ENCODE results near the gene NEK4.
"Not testable (repeated sequence)": the region's sequence is repeated elsewhere in the genome, so short reads cannot be mapped to it uniquely, and the experiment has no call there.

Gene NEK4

GRCh38 chr3:52730681-52731080 lies 40.1 kb downstream of the NEK4 start:
- DNase-seq, result no peak

DNA sequence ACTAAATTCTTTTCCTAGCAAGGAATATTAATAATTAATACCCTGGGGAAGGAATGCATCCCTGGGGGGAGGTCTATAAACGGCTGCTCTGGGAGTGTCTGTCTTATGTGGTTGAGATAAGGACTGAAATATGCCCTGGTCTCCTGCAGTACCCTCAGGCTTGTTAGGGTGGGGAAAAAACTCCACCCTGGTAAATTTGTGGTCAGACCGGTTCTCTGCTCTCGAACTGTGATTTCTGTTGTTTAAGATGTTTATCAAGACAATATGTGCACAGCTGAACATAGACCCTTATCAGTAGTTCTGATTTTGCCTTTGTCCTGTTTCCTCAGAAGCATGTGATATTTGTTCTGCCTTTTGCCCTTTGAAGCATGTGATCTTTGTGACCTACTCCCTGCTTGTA lies 42.0 kb downstream of the NEK4 start:
- not testable (repeated sequence) for DNase-seq

GRCh38 chr3:52724511-52724910 lies 46.2 kb downstream of the NEK4 start:
- DNase-seq, result no peak

GRCh38 chr3:52723935-52724334 lies 46.8 kb downstream of the NEK4 start:
- no peak for DNase-seq

- DNase-seq, result no peak
These were observed 48.2 kb downstream of the NEK4 start for GRCh38 chr3:52722491-52722890.

DNA sequence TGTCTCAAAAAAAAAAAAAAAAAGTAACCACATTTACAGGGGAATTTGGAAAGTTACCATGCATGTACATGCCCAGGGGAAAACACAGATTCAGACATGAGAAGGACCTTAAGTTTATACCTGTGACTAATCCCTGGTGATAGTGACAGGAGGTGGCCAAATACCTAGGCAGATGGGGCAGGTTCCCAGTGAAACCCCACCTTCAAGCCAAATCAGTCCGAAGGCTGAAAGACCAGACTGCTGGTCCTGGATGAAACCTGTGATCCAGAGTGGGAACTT lies 49.1 kb downstream of the NEK4 start:
- no peak for DNase-seq

GRCh38 chr3:52721002-52721729 lies 49.6 kb downstream of the NEK4 start:
- no peak for DNase-seq

DNA sequence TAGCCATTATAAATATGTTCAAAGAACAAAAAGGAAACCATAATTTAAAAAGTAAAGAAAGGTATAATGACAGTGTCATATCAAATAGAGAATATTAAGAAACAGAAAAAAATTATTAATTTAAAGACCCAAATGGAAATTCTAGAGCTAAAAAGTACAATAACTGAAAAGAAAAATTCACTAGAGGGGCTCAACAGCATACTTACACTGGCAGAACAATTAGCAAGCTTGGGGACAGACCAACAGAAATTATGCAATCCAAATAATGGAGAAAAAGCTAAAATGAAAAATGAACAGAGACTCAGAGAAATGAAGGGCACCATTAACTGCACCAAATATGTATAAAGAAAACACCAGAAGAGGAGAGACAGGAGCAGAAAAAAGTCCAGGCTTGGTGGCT lies 51.1 kb downstream of the NEK4 start:
- DNase-seq, result no peak

DNA sequence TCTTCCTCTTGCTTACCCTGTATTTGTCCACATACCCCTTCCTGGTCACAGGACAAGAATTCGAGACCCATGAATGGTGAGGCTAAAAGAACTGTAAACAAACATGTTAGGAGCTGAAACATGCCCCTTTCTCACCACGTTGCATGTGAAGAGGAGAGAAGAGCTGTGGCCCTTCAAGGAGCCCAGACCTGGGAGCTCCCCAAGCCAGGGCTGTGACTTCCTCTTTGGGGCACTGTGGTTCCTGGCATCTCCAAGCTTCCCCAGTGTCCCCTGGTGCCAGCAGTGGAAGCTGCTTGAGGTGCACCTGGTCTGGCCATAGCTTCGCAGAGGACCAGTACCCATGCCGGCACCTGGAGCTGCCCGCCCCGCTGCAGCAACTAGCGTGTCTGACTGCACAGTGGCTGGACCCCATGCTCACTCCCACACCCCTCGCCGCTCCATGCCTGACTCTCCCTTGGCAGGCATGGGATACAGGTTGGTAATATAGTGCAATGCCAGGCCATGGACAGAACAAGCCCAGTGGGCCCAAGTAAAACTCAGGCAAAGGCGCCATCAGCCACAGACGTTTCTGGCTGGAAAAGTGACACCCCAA lies 54.9 kb downstream of the NEK4 start:
- DNase-seq, result no peak

DNA sequence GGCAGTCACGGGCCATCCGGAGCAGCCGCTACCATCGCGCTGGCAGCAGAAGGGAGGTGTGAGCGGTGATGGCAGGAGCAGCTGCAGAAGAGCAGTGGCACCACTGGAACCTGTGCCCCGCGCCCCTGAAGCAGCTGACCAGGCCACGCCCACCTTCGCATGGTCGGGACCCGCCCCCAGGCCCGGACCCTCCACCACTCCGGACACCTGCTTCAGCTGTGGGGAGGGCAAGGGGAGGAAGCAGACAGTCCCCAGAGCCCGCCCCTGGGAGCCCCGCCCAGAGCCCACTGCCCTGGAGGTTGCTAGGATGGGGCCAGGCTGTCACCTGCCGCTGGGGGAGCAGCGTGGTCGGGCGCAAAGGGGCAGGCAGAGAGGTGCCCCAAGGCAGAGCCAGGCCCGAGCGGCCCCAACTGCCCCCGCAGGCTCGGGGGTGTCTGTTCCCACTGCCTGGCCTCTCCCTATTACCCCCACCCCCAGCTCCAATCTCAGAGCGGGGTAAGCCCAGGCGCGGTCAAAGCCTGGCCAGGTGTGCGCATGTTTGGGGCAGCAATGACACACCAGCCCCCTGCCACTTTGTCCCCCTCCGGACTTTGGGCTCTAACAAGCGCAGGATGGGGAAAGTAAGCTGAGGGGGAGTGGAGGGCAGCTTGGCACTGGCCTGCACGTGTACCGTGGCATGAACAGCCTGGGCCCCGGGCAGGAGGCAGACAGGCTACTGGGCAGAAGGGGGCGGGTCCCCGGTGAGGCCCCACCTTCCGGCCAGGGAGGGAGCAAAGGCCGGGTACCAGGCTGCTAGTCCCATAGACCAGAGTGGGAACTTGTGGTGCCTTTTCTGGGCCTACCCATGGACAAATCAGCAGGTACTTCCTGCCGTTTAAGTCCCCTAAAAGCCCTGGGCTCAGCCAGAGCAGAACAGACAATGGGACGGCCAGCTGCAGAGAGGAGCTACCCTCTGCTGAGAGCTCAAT lies 56.1 kb downstream of the NEK4 start:
- DNase-seq, result no peak

- no peak for DNase-seq
These were observed 58.2 kb downstream of the NEK4 start for GRCh38 chr3:52712291-52713212.

DNA sequence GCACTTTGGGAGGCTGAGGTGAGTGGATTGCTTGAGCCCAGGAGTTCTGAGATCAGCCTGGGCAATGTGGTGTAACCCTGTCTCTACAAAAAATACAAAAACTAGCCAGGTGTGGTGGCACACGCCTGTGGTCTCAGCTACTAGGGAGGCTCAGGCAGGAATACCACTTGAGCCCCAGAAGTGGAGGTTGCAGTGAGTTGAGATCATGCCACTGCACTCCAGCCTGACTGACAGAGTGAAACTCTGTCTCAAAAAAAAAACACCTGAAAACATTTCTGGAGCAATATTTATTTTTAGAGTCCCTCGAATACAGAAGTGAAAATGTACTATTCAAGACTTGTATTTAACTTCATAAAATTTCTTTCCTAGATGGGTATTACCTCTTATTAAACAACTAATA lies 60.2 kb downstream of the NEK4 start:
- no peak for DNase-seq

DNA sequence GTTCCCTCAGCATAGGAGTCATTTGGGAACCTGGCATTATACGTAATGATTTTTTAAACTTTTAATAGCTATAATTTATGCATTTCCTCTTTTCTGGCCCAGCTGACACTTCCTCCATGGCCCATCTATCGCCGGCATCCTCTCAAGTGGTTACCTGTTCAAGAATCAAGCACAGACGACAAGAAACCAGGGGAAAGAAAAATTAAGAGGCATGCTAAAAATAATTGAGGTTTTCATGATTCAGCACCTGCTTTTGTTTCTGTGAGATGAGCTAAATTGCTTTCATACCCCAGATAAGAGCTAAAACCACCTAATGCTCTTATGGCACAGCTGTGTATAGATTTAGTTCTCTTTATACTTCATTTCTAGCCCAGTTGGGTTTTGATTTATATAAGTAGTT lies 63.2 kb downstream of the NEK4 start:
- no peak for DNase-seq

GRCh38 chr3:52705688-52706686 lies 64.8 kb downstream of the NEK4 start, which contains the start of the genes GLT8D1 and SPCS1:
Gene GLT8D1, minus strand, starts transcription at chr3:52705791. Its CDS starts 5,331 bp downstream, at chr3:52700460.
Gene SPCS1, plus strand, starts transcription at chr3:52706106. Its CDS starts 141 bp downstream, at chr3:52706247.
- DNase-seq, result peak; percentile 10

GRCh38 chr3:52705438-52705687 lies 65.4 kb downstream of the NEK4 start:
- no peak for DNase-seq

DNA sequence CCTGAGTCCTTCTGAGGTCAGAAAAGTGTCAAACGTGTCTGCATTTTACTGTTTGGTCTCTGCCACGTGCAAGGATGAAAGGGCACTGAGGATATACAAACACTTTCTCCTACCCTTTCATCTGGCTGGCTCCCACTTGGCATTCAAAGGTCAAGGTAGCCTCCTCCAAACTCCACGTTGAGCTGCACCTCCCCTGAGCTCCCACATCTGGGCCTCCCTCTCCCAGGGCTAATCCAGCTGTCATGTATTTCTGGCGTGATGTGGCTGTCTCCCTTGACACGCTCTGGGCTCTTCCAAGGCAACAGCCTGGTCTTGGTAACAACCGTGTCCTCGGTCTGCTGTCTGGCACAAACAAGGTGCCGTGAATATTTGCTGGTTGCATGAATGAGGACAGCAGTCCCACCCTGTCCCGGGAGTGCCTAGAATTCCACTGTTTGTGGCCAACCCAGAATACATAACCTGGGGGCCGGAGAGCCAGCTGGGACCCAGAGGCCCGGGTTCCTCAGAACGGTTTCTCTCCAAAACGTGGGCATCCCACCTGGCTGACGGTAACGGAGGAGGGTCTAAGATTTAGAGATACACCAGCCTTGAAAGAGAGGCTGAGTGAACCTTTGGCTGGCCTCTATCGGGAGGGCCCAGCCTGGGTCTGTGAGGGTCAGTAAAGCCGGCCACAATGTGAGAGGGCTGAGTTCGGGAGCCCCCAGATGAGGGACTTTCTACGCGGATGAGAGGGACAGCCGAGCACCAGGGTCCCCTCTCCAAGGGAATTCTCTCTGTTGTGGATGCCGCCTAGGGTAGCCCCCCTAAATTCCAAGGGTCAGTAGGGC lies 65.9 kb downstream of the NEK4 start:
- no peak for DNase-seq

GRCh38 chr3:52703341-52703740 lies 67.4 kb downstream of the NEK4 start:
- DNase-seq, result no peak

DNA sequence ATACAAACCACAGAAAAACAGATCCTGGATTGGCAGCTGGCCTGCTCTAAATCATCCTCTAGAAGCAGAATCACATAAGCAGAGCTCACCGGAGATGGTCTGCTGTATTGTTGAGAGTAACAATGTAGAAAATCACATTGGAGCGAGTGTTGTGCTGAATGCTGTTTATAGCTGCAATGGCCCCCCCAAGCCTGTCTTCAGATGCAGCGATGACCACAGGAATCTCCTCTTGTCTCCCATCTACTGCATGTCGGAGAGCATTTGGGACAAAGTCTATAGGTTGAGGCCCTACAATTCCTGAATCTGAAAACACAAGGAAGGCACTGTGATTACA lies 73.1 kb downstream of the NEK4 start:
- DNase-seq, result no peak

DNA sequence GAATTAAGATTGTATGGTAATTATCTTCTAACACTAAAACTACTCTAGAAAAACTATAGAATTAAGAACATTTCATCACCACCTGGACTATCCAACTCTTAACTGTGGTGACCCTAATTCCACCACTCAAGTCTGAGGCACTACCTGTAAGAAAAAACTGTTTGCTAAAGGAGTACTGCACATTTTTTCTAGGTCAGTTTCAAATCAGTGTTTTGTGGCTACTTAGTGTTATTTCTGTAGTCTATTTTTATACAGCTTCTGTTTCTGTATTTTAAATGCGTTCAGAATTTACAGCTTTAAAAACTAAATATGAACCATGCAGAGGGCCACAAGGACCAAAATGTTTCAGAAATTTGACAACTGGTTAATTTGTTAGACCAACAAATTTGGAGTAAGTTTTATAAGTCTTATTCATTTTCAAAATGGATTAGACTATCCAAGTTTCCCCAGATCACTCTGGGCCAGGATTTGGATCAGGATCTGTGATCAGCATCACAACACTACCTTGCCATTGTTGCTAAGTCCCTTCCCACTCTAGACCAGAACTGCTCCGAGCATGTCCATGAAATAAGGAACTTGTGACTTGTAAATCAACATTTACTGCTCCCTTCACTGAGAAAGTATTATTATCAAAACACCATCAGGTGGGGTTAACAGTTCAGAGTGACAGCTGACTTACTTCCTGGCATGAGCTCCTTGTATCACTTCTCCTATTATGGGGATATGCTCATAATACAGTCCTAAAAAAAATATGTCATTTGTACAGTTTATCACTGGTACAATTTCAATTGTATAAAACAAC lies 73.7 kb downstream of the NEK4 start:
- DNase-seq, result no peak

Data from NCI-H1694 (cell line).